NCI-H1092 (cell line): ENCODE results near the gene RAG1.

Source experiments
- DNase-seq: peaks from one replicate; lab custom pipeline; 2025; lab: John Stamatoyannopoulos, UW

Gene RAG1

DNA sequence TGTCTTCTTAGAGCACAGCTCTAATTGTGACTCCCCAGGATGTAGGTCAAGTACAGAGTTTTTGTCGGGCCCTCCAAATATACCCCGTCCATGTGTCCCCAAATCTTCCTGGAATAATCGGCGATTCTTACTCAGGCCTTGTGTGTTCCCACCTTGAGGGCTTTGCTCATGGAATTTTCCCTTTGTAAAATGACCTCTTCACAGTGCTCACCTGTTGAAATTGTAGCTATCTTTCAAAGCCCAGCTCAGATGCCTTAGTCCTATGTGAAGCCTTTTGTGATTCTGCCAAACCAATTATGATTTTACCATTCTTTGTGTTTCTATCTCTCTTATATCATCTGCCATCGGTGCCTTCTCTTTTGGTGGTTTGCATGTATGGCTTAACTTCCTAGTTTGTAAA, 60.3 kb downstream of the RAG1 start:
- no peak for DNase-seq

DNA sequence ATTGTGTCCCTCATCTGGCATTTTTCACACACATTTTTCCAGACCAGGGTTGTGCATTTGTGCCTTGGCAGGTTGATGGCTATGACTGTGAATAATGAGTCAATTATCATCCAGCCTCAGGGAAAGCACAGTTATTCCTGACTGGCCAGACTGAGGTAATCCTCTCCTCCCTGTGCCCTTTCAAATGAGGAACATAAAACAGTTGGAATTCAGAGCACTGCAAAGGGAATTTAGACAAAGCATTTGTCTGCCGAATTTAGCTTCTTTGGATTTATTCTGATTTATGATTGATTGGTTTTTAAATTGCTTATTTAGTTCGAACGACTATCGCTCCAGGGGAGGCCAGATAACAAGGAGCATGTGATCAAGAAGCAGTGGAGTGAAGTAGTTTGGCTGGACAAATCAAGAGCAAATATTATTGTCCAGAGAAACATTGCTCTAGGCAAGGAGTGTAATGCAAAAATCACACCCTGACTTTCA, 61.0 kb downstream of the RAG1 start:
- DNase-seq: no peak
